ENCODE measurements around the gene DOC2B. TPM values are rescaled to one million over a fixed set of nuclear protein-coding genes. Genes with fewer than 3 reads are reported as not detected.

Gene DOC2B
- polyA plus RNA-seq, 1 donor (not counting 4 experiments of a cell fraction or from before 2014, with no cell fraction given), result not detected

DNA sequence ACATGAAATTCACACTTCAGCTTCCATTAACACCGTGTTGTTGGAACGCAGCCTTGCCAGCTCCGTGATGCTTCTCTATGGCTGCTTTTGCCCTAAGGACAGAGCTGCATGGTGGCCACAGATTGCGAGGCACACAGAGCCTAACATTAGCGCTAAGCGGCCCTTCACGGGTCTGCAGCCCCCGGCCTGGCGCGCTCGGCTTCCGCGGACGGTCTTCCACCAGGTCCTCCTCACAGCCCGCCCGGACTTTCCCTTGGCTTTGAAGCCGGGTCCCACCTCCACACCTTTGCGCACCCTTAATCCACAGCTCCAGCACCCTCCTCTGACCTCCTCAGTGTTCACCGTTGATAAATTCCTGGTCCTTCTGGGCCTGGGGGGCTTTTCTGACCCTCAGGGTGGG, 24.5 kb downstream of the DOC2B start:
- Histone ChIP-seq H3K36me3 (ENCODE audit: control insufficient read depth in 2 of 2, extremely low read depth in 1 of 2, insufficient read depth in 2 of 2, low read length in 2 of 2) (no peaks in the 10 kb centered on the region), H4K20me1 (ENCODE audit: control insufficient read depth, extremely low read depth, insufficient read depth, low read length) (no peaks in the 10 kb centered on the region), H3K4me1 (ENCODE audit: control insufficient read depth, extremely low read depth, insufficient read depth, low read length) (no peaks in the 10 kb centered on the region), H2AFZ (ENCODE audit: control insufficient read depth, low read length) (no peak overlapping the region), H3K9ac (ENCODE audit: control insufficient read depth, extremely low read depth, insufficient read depth, low read length) (no peak overlapping the region), H3K9me1 (ENCODE audit: control insufficient read depth, extremely low read depth, insufficient read depth, low read length) (no peaks in the 10 kb centered on the region), H3K9me3 (ENCODE audit: control insufficient read depth, low read depth, low read length) (no peaks in the 10 kb centered on the region), H3K27me3 (ENCODE audit: control insufficient read depth, extremely low read depth, insufficient read depth, low read length) (no peaks in the 10 kb centered on the region), H3K27ac (ENCODE audit: control insufficient read depth, insufficient read depth, low read length) (no peak overlapping the region), H3K4me2 (ENCODE audit: control insufficient read depth, extremely low read depth, insufficient read depth, low read depth, low read length) (no peak overlapping the region), H3K4me3 (ENCODE audit: control insufficient read depth in 2 of 3, extremely low read depth in 1 of 3, insufficient read depth in 2 of 3, low read depth in 1 of 3, low read length in 3 of 3) (no peak overlapping the region), H3K79me2 (ENCODE audit: control insufficient read depth, insufficient read depth, low read length) (no peaks in the 10 kb centered on the region)
- dilution Hi-C loops (cut with MboI; ENCODE audit: extremely low pct_ligation_motif_present, low sequenced_read_pairs), result no loop called here
- FAIRE-seq (no peak), DNase-seq (ENCODE audit: low read depth, low spot score) (no peak)
- TF ChIP-seq, protein P1, sequence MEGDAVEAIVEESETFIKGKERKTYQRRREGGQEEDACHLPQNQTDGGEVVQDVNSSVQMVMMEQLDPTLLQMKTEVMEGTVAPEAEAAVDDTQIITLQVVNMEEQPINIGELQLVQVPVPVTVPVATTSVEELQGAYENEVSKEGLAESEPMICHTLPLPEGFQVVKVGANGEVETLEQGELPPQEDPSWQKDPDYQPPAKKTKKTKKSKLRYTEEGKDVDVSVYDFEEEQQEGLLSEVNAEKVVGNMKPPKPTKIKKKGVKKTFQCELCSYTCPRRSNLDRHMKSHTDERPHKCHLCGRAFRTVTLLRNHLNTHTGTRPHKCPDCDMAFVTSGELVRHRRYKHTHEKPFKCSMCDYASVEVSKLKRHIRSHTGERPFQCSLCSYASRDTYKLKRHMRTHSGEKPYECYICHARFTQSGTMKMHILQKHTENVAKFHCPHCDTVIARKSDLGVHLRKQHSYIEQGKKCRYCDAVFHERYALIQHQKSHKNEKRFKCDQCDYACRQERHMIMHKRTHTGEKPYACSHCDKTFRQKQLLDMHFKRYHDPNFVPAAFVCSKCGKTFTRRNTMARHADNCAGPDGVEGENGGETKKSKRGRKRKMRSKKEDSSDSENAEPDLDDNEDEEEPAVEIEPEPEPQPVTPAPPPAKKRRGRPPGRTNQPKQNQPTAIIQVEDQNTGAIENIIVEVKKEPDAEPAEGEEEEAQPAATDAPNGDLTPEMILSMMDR (optimal IDR thresholded peaks at IDR 0.05 in 1 of 3, IDR thresholded peaks at IDR 0.05 in 1 of 3, conservative IDR thresholded peaks at IDR 0.05 in 1 of 3; ENCODE audit: extremely low read depth in 1 of 3, insufficient read depth in 2 of 3, low read length in 3 of 3), result no peak
- no peak for TF ChIP-seq EZH2 (IDR thresholded peaks at IDR 0.05; ENCODE audit: low read length)

DNA sequence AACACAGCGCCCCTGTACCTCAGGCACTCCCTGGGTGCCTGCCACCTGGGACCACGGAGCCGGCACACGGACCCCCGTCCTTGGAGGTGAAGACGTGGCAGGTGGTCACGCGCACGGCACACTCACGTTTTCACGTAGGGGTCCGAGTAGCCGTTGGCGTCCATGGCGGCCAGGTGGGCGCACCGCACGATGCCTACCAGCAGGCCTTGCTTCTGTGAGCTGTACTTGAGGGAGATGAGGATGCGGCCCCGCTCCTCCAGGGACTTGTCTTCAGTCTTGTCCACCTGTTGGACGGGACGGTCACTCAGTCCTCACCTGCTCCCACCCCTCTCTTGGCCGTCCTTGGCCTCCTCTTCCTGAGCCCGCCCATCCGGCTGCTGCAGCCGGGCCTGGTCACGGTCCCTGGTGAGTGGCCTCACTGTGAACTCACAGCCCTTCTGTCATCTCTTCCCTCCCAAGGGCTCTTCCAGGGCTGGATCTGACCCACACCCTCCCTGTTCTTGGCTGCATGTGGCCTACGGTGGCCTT, 25.3 kb downstream of the DOC2B start:
- DNase-seq (ENCODE audit: low read depth, low spot score) (no peak), FAIRE-seq (no peak)
- no peak overlapping the region for H3K4me2 ChIP-seq (ENCODE audit: control insufficient read depth, extremely low read depth, insufficient read depth, low read depth, low read length)
- H4K20me1 ChIP-seq (ENCODE audit: control insufficient read depth, extremely low read depth, insufficient read depth, low read length), result no peaks in the 10 kb centered on the region
- H2AFZ ChIP-seq (ENCODE audit: control insufficient read depth, low read length), result no peak overlapping the region
- H3K27me3 ChIP-seq (ENCODE audit: control insufficient read depth, extremely low read depth, insufficient read depth, low read length), result no peaks in the 10 kb centered on the region
- no peaks in the 10 kb centered on the region for H3K36me3 ChIP-seq (ENCODE audit: control insufficient read depth in 2 of 2, extremely low read depth in 1 of 2, insufficient read depth in 2 of 2, low read length in 2 of 2)
- no peak overlapping the region for H3K4me3 ChIP-seq (ENCODE audit: control insufficient read depth in 2 of 3, extremely low read depth in 1 of 3, insufficient read depth in 2 of 3, low read depth in 1 of 3, low read length in 3 of 3)
- no peaks in the 10 kb centered on the region for H3K9me3 ChIP-seq (ENCODE audit: control insufficient read depth, low read depth, low read length)
- no peaks in the 10 kb centered on the region for H3K4me1 ChIP-seq (ENCODE audit: control insufficient read depth, extremely low read depth, insufficient read depth, low read length)
- H3K27ac ChIP-seq (ENCODE audit: control insufficient read depth, insufficient read depth, low read length), result no peak overlapping the region
- dilution Hi-C loops (cut with MboI; ENCODE audit: extremely low pct_ligation_motif_present, low sequenced_read_pairs), result no loop called here
- no peak for TF ChIP-seq EZH2 (IDR thresholded peaks at IDR 0.05; ENCODE audit: low read length)
- TF ChIP-seq, protein P1 (optimal IDR thresholded peaks at IDR 0.05 in 1 of 3, IDR thresholded peaks at IDR 0.05 in 1 of 3, conservative IDR thresholded peaks at IDR 0.05 in 1 of 3; ENCODE audit: extremely low read depth in 1 of 3, insufficient read depth in 2 of 3, low read length in 3 of 3), result no peak
- H3K9ac ChIP-seq (ENCODE audit: control insufficient read depth, extremely low read depth, insufficient read depth, low read length), result no peak overlapping the region
- H3K9me1 ChIP-seq (ENCODE audit: control insufficient read depth, extremely low read depth, insufficient read depth, low read length), result no peaks in the 10 kb centered on the region
- no peaks in the 10 kb centered on the region for H3K79me2 ChIP-seq (ENCODE audit: control insufficient read depth, insufficient read depth, low read length)
